ENCODE results near the gene LRRC34.
A peak's percentile ranks its signal among the peaks of the same experiment; 100 is the strongest.

LRRC34 gene

GRCh38 chr3:169815590-169816150 is 3.0 kb upstream of the LRRC34 start:
- H3K36me3 ChIP-seq (ENCODE audit: control insufficient read depth, insufficient read depth, low read length) = no peaks in the 10 kb centered on the region
- H3K4me1 ChIP-seq (ENCODE audit: control insufficient read depth, insufficient read depth, low read length) = no peaks in the 10 kb centered on the region
- H3K9me3 ChIP-seq (ENCODE audit: control insufficient read depth, low read length) = peaks cover 3% of the 10 kb centered on the region
- H3K27ac ChIP-seq (ENCODE audit: insufficient read depth, low read depth, low read length, poor library complexity, severe bottlenecking) = no peak overlapping the region
- H3K27me3 ChIP-seq (ENCODE audit: control insufficient read depth, insufficient read depth, low read length, poor library complexity, severe bottlenecking) = no peaks in the 10 kb centered on the region
- 80 to 90% methylated on average over 3 to 4 of the region's 4 CpGs for WGBS, 2 experiments
- H3K4me3 ChIP-seq (ENCODE audit: insufficient read depth, low read depth, low read length) = no peak overlapping the region

GRCh38 chr3:169813757-169814517 is 1.2 kb upstream of the LRRC34 start:
- 82 to 86% methylated on average over 27 of the region's 27 CpGs for WGBS, 2 experiments

GRCh38 chr3:169813278-169813677 is 574 bp upstream of the LRRC34 start:
- 88% methylated on average over 8 of the region's 8 CpGs for WGBS, 2 experiments
- H3K4me3 ChIP-seq (ENCODE audit: insufficient read depth, low read depth, low read length) = peak overlapping the region; percentile 51
- H3K9me3 ChIP-seq (ENCODE audit: control insufficient read depth, low read length) = peaks cover 3% of the 10 kb centered on the region
- no peaks in the 10 kb centered on the region for H3K4me1 ChIP-seq (ENCODE audit: control insufficient read depth, insufficient read depth, low read length)
- no peaks in the 10 kb centered on the region for H3K27me3 ChIP-seq (ENCODE audit: control insufficient read depth, insufficient read depth, low read length, poor library complexity, severe bottlenecking)
- peak overlapping the region; percentile 88 for H3K27ac ChIP-seq (ENCODE audit: insufficient read depth, low read depth, low read length, poor library complexity, severe bottlenecking)
- H3K36me3 ChIP-seq (ENCODE audit: control insufficient read depth, insufficient read depth, low read length) = no peaks in the 10 kb centered on the region

More at GRCh38 chr3:169813757-169814517, 1.2 kb upstream of the LRRC34 start:
- Histone ChIP-seq H3K27ac (ENCODE audit: insufficient read depth, low read depth, low read length, poor library complexity, severe bottlenecking) (no peak overlapping the region), H3K4me1 (ENCODE audit: control insufficient read depth, insufficient read depth, low read length) (no peaks in the 10 kb centered on the region), H3K4me3 (ENCODE audit: insufficient read depth, low read depth, low read length) (no peak overlapping the region), H3K9me3 (ENCODE audit: control insufficient read depth, low read length) (peaks cover 3% of the 10 kb centered on the region), H3K36me3 (ENCODE audit: control insufficient read depth, insufficient read depth, low read length) (no peaks in the 10 kb centered on the region), H3K27me3 (ENCODE audit: control insufficient read depth, insufficient read depth, low read length, poor library complexity, severe bottlenecking) (no peaks in the 10 kb centered on the region)

- Histone ChIP-seq H3K36me3 (ENCODE audit: control insufficient read depth, insufficient read depth, low read length) (no peaks in the 10 kb centered on the region), H3K27ac (ENCODE audit: insufficient read depth, low read depth, low read length, poor library complexity, severe bottlenecking) (no peak overlapping the region), H3K27me3 (ENCODE audit: control insufficient read depth, insufficient read depth, low read length, poor library complexity, severe bottlenecking) (no peaks in the 10 kb centered on the region), H3K4me3 (ENCODE audit: insufficient read depth, low read depth, low read length) (peak overlapping the region; percentile 51), H3K4me1 (ENCODE audit: control insufficient read depth, insufficient read depth, low read length) (no peaks in the 10 kb centered on the region), H3K9me3 (ENCODE audit: control insufficient read depth, low read length) (peaks cover 3% of the 10 kb centered on the region)
- 54 to 56% methylated on average over 29 of the region's 29 CpGs for WGBS, 2 experiments
These were observed 923 bp downstream of the LRRC34 start for GRCh38 chr3:169811631-169812331.

GRCh38 chr3:169809230-169809795 is 3.4 kb downstream of the LRRC34 start:
- 91 to 94% methylated on average over 2 of the region's 2 CpGs for WGBS, 2 experiments
- H3K4me1 ChIP-seq (ENCODE audit: control insufficient read depth, insufficient read depth, low read length) = no peaks in the 10 kb centered on the region
- H3K4me3 ChIP-seq (ENCODE audit: insufficient read depth, low read depth, low read length) = no peak overlapping the region
- H3K9me3 ChIP-seq (ENCODE audit: control insufficient read depth, low read length) = no peaks in the 10 kb centered on the region
- H3K27me3 ChIP-seq (ENCODE audit: control insufficient read depth, insufficient read depth, low read length, poor library complexity, severe bottlenecking) = no peaks in the 10 kb centered on the region
- H3K27ac ChIP-seq (ENCODE audit: insufficient read depth, low read depth, low read length, poor library complexity, severe bottlenecking) = no peak overlapping the region
- no peaks in the 10 kb centered on the region for H3K36me3 ChIP-seq (ENCODE audit: control insufficient read depth, insufficient read depth, low read length)

- WGBS, 2 experiments = 86% methylated on average over 2 of the region's 3 CpGs; no CpG with 5 or more reads in 1 of the 2 experiments
- Histone ChIP-seq H3K4me3 (ENCODE audit: insufficient read depth, low read depth, low read length) (no peak overlapping the region), H3K36me3 (ENCODE audit: control insufficient read depth, insufficient read depth, low read length) (peaks cover 4% of the 10 kb centered on the region), H3K27me3 (ENCODE audit: control insufficient read depth, insufficient read depth, low read length, poor library complexity, severe bottlenecking) (no peaks in the 10 kb centered on the region), H3K27ac (ENCODE audit: insufficient read depth, low read depth, low read length, poor library complexity, severe bottlenecking) (no peak overlapping the region), H3K4me1 (ENCODE audit: control insufficient read depth, insufficient read depth, low read length) (no peaks in the 10 kb centered on the region), H3K9me3 (ENCODE audit: control insufficient read depth, low read length) (no peaks in the 10 kb centered on the region)
These were observed 8.0 kb downstream of the LRRC34 start for GRCh38 chr3:169804681-169805080.

GRCh38 chr3:169792359-169792758 is 20.3 kb downstream of the LRRC34 start:
- no peaks in the 10 kb centered on the region for H3K4me1 ChIP-seq (ENCODE audit: control insufficient read depth, insufficient read depth, low read length)
- no peaks in the 10 kb centered on the region for H3K27me3 ChIP-seq (ENCODE audit: control insufficient read depth, insufficient read depth, low read length, poor library complexity, severe bottlenecking)
- 88 to 98% methylated on average over 1 of the region's 1 CpG for WGBS, 2 experiments
- no peaks in the 10 kb centered on the region for H3K36me3 ChIP-seq (ENCODE audit: control insufficient read depth, insufficient read depth, low read length)
- H3K4me3 ChIP-seq (ENCODE audit: insufficient read depth, low read depth, low read length) = no peak overlapping the region
- H3K27ac ChIP-seq (ENCODE audit: insufficient read depth, low read depth, low read length, poor library complexity, severe bottlenecking) = no peak overlapping the region
- H3K9me3 ChIP-seq (ENCODE audit: control insufficient read depth, low read length) = no peaks in the 10 kb centered on the region

GRCh38 chr3:169790687-169791429 is 21.8 kb downstream of the LRRC34 start:
- Histone ChIP-seq H3K27ac (ENCODE audit: insufficient read depth, low read depth, low read length, poor library complexity, severe bottlenecking) (no peak overlapping the region), H3K4me1 (ENCODE audit: control insufficient read depth, insufficient read depth, low read length) (no peaks in the 10 kb centered on the region), H3K27me3 (ENCODE audit: control insufficient read depth, insufficient read depth, low read length, poor library complexity, severe bottlenecking) (no peaks in the 10 kb centered on the region), H3K4me3 (ENCODE audit: insufficient read depth, low read depth, low read length) (no peak overlapping the region), H3K36me3 (ENCODE audit: control insufficient read depth, insufficient read depth, low read length) (peaks cover 4% of the 10 kb centered on the region), H3K9me3 (ENCODE audit: control insufficient read depth, low read length) (no peaks in the 10 kb centered on the region)
- 92 to 94% methylated on average over 4 of the region's 4 CpGs for WGBS, 2 experiments

- H3K4me1 ChIP-seq (ENCODE audit: control insufficient read depth, insufficient read depth, low read length) = no peaks in the 10 kb centered on the region
- no peaks in the 10 kb centered on the region for H3K27me3 ChIP-seq (ENCODE audit: control insufficient read depth, insufficient read depth, low read length, poor library complexity, severe bottlenecking)
- H3K27ac ChIP-seq (ENCODE audit: insufficient read depth, low read depth, low read length, poor library complexity, severe bottlenecking) = no peak overlapping the region
- no peaks in the 10 kb centered on the region for H3K9me3 ChIP-seq (ENCODE audit: control insufficient read depth, low read length)
- peaks cover 8% of the 10 kb centered on the region for H3K36me3 ChIP-seq (ENCODE audit: control insufficient read depth, insufficient read depth, low read length)
- H3K4me3 ChIP-seq (ENCODE audit: insufficient read depth, low read depth, low read length) = no peak overlapping the region
These were observed 22.5 kb downstream of the LRRC34 start for GRCh38 chr3:169790219-169790618.

Data from ectodermal cell (in vitro differentiated cells).